ENCODE data around the gene GNPAT.

The GNPAT gene

GRCh38 chr1:231234506-231234905 is 6.5 kb upstream of the GNPAT start:
- no peak overlapping the region for H3K4me3 ChIP-seq (ENCODE audit: low read depth, low read length)
- no peak for DNase-seq (ENCODE audit: low read depth)
- no peak for TF ChIP-seq CTCF (IDR thresholded peaks at IDR 0.05; ENCODE audit: low read depth, low read length, missing control alignments)

GRCh38 chr1:231235526-231236207 is 5.3 kb upstream of the GNPAT start:
- DNase-seq (ENCODE audit: low read depth): no peak
- no peak overlapping the region for H3K4me3 ChIP-seq (ENCODE audit: low read depth, low read length)
- TF ChIP-seq CTCF (IDR thresholded peaks at IDR 0.05; ENCODE audit: low read depth, low read length, missing control alignments): no peak

- DNase-seq (ENCODE audit: low read depth): no peak
- no peak overlapping the region for H3K4me3 ChIP-seq (ENCODE audit: low read depth, low read length)
- TF ChIP-seq CTCF (IDR thresholded peaks at IDR 0.05; ENCODE audit: low read depth, low read length, missing control alignments): no peak
Measured at GRCh38 chr1:231236208-231236591, 4.8 kb upstream of the GNPAT start.

GRCh38 chr1:231236938-231237337 is 4.1 kb upstream of the GNPAT start:
- no peak for DNase-seq (ENCODE audit: low read depth)
- H3K4me3 ChIP-seq (ENCODE audit: low read depth, low read length): no peak overlapping the region
- no peak for TF ChIP-seq CTCF (IDR thresholded peaks at IDR 0.05; ENCODE audit: low read depth, low read length, missing control alignments)

GRCh38 chr1:231238298-231238697 is 2.7 kb upstream of the GNPAT start:
- H3K4me3 ChIP-seq (ENCODE audit: low read depth, low read length): no peak overlapping the region
- no peak for DNase-seq (ENCODE audit: low read depth)
- TF ChIP-seq CTCF (IDR thresholded peaks at IDR 0.05; ENCODE audit: low read depth, low read length, missing control alignments): no peak

GRCh38 chr1:231240531-231240882 is 505 bp upstream of the GNPAT start:
- no peak for DNase-seq (ENCODE audit: low read depth)
- no peak for TF ChIP-seq CTCF (IDR thresholded peaks at IDR 0.05; ENCODE audit: low read depth, low read length, missing control alignments)
- peak overlapping the region; percentile 83 for H3K4me3 ChIP-seq (ENCODE audit: low read depth, low read length)

GRCh38 chr1:231241750-231242149 is 738 bp downstream of the GNPAT start:
- H3K4me3 ChIP-seq (ENCODE audit: low read depth, low read length): peak overlapping the region; percentile 83
- no peak for TF ChIP-seq CTCF (IDR thresholded peaks at IDR 0.05; ENCODE audit: low read depth, low read length, missing control alignments)
- DNase-seq (ENCODE audit: low read depth): no peak
